ENCODE measurements around the gene ACSS1.

Gene ACSS1

GRCh38 chr20:25058847-25059810, 1.2 kb upstream of the ACSS1 start:
- DNase-seq, result no peak

GRCh38 chr20:25057234-25058050, 497 bp downstream of the ACSS1 start:
- no peak for DNase-seq

GRCh38 chr20:25056690-25057233, 1.2 kb downstream of the ACSS1 start:
- DNase-seq, result no peak

GRCh38 chr20:25055711-25056495, 2.0 kb downstream of the ACSS1 start:
- DNase-seq, result no peak

GRCh38 chr20:25054995-25055629, 2.8 kb downstream of the ACSS1 start:
- DNase-seq, result no peak

GRCh38 chr20:25054096-25054820, 3.7 kb downstream of the ACSS1 start:
- no peak for DNase-seq

GRCh38 chr20:25053255-25054031, 4.5 kb downstream of the ACSS1 start:
- DNase-seq, result no peak

- DNase-seq, result no peak
Measured at GRCh38 chr20:25052255-25053194, 5.4 kb downstream of the ACSS1 start.

GRCh38 chr20:25051386-25052155, 6.4 kb downstream of the ACSS1 start:
- DNase-seq, result no peak

- no peak for DNase-seq
Measured at GRCh38 chr20:25050501-25051350, 7.2 kb downstream of the ACSS1 start.

GRCh38 chr20:25050082-25050481, 7.9 kb downstream of the ACSS1 start:
- no peak for DNase-seq

GRCh38 chr20:25049261-25050060, 8.5 kb downstream of the ACSS1 start:
- DNase-seq, result no peak

GRCh38 chr20:25048519-25048952, 9.4 kb downstream of the ACSS1 start:
- DNase-seq, result no peak

- no peak for DNase-seq
Measured at GRCh38 chr20:25047766-25048165, 10.2 kb downstream of the ACSS1 start.

- DNase-seq, result no peak
Measured at GRCh38 chr20:25046736-25047666, 10.9 kb downstream of the ACSS1 start.

Measured in NCI-H1436 (cell line).